Left hindlimb (tissue), 1 donor: Measurements from ENCODE around the gene CHDH.

Source experiments
- DNase-seq: peaks from one replicate; pipeline ENCODE4 v3.0.0-alpha.2; 2018

CHDH gene

DNA sequence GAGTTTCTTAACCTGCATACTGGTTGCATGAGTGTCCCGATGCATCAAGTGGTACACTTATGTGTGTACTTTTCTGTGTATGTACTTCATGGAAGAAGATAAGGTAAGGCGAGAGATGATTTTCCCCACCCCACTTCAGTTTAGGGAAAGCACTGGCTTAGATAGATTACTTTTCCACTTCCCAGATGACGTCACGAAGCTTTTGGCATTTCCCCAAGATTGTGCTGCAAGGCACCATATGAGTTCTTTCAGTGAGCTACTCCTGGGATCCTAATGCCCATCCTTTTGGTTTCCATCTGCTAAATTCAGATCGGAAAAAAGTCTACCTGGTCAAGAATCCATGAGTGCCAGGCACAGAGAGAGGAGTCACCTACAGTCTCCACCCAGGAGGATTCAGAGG is 4.7 kb upstream of the CHDH start:
- no peak for DNase-seq

DNA sequence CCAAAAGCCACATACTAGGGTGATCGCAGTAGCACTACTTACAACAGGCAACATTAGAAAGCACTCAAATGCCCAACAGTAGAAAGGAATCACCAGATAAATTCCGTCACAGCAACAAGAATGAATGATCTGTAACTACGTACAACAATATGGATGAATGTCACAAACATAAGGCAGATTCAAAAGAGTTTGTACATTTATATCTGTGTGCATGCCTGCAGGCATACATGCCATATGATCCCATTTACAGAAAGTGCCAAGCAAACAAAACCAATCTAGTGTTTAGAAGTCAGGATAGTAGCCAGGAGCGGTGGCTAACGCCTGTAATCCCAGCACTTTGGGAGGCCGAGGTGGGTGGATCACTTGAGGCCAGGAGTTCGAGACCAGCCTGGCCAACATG is 3.7 kb upstream of the CHDH start:
- no peak for DNase-seq

DNA sequence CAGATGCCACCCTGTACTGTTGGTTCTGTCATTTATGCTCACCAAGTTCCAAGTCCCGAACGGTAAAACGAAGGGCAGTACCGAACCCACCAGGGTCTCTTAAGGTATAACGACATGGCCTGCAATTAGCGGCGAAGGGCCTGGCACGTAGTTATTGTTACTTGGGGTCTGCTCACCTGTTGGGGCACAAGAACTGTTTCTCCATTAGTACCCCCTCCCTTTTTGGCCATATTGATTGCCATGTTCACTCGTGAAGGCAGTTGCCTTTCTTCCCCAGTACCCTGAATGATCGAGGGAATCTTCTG is 584 bp upstream of the CHDH start:
- DNase-seq = no peak

DNA sequence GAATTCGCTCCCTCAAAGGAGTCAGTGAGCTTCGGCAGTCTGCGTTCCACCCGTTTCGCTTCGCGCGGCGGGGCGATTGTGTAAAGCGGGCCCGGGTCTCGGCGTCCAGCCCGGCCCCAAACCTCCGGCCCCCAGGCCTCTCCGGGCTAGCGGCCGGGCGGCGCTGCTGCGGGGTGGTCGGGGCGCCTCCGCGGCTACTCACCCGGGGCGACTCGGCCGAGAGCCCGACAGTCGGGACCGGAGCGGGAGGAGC is 412 bp downstream of the CHDH start:
- no peak for DNase-seq

DNA sequence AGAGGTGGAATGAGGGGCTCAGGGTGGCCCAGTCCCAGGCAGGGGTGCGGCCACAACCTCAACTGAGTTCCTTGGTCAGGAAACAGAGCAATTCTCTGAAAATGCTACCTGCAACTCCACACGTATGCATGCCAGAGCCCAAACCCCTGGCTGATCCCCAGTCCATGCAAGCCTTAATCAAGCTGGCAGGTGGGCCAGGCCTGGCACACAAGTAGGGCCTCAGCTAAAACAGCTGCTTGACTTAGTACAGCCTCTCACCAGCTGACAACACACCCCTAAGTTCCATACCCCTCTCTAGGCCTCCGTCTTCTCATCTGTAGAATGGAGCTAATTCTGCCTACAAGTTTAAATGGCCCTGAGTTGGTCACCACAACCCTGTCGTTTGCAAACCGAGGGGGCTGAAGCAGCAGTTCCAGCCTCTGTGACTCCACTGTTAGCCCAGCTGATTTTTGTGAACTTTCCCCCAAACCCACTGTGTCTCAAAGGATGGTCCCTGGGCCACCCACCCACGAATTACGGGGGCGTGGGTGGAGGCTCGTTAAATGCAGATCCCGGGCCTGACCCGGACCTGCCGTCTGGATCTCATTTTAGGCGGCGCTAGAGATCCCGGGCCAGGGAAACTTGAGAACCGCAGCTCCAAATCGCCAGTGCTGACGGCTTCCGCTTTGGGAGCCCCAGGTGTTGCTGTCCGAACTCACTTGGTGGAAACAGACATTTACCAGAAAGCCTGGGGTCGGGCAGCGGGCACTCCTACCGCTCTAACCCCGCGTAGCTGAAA is 927 bp downstream of the CHDH start:
- DNase-seq = peak; percentile 74

DNA sequence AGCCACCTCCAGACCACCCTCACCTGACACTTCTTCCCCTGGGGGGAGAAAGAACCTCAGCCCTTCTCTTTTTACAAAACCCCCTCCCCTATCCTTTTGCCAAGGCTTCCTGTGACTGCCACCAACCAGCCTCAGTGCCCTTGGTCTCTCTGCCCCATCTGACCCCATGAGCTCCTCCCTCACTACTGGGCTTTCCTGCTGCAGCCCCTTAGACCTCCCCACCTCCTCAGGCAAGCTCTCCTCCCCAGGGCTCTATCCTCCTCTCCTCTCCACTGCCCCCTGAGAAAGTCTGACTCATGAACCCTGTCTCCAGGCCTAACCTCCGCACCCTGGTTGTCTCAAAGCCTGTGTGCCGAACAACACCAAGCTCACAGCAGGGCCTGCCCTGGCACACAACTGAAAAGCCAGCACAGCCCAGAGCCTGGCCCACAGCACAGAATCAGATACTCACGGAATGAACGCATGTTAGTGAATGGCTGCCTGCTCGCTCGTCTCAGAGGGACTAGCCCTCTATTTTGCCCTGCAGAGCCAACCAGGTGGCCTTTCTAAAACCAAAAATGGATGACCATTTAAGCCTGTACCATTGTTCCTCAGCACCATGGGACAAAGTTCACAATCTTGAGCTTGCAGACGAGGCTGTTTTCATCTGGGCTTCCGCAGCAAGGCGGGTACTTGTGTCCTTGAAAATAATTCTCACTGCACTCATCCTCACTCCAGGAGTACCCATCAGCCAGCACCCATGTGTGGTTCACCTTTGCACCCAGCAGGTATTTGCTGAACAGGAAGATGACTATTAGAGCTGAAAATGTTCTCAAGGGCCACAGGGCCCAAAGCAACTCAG is 1.7 kb downstream of the CHDH start:
- DNase-seq = no peak

DNA sequence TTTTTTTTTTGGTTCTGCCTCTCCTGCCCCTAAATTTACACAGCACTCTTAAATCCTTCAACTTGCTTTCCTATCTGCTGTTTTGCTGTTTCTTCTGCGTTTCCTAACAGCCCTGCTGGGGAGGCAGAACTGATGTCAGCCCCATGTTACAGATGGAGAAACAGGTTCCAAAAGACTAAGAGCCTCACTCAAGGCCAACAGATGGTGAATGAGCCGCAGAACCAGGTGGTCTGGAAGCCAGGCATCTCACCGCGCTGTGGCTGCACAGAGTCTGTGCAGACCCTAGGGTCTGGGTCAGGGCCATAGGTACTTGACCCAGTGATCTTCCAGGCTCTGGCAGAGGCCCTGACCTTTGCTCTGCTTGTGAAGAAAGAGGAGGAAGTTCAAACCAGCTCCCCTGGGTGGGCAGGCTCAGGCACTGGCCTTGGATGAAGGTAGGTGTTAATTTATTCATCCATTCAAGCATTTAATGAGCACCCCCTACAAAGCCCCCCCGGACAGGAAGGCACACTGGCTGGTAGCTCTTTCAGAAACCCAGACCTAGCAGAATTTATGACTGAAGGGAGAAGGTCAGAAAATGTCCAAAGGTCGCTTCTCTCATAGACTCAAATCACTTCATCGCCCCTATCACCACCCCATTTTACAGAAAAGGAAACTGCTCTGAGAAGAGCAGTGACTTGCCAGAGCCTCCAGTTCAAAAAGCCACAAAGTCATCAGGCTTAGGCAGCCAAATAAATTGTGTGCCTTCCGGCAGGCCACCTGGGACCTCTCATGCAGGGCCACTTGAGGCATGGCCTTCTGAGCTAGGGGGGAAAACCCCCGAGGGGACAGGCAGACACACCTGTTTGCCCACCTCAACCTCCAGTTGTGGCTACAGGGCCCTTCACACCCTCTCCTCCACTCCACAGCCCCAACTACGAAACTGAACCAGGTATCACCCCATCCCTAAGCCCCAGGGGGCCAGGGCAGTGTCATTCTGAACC is 2.7 kb downstream of the CHDH start:
- DNase-seq = no peak

DNA sequence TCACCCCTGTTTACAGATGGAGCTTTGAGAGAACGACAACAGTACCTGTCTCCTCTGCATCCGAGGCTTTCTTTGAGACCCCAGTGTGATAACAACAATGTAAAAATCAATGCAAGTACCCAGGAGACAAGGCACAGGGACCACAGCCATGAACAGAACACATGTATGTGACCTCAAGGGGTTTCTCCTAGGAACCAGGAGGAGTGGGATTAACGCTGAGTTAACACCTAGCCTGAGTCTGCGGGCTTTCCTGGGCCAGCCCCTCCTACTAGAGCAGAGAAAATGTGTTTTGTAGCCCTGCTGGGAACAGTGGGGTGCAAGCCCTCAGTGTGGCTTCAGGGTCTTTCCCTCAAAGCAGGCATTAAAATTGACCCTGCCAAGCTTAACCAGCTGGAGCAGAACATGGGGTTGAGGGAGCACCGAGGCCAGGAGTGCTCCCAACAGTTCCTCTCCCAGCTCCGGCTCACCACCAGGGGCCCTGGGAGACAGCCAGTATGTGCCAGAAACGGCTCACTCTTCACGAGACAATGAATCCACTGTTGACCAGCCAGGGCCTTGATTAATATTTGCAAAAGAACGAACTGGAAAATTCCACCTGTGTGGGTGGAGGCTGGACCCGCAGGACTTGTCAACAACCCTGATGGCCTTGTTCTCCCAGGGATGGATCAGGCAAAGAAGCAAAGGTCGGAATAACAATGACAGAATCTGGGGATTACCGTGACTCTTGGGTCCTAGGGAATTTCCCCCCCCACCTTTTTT is 3.6 kb downstream of the CHDH start:
- DNase-seq = peak; percentile 57

DNA sequence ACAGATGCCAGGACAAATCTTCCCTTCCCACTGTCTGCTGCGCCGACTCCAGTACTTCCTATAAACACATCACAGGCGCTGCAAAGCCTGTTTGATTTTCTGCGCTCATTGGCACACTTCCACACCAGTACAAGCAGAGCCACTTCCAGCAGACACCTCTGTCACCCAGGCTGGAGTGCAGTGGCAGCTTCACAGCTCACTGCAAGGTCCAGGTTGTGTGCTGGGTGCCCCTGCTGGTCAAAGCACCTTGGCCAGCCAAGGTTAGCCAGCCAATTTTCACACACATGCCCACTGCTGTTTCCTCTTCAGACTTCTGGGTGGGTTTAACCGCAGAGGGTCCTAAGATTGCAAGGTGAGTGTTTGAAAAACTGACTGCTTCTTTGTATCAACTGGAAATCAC is 4.9 kb downstream of the CHDH start:
- DNase-seq = no peak

DNA sequence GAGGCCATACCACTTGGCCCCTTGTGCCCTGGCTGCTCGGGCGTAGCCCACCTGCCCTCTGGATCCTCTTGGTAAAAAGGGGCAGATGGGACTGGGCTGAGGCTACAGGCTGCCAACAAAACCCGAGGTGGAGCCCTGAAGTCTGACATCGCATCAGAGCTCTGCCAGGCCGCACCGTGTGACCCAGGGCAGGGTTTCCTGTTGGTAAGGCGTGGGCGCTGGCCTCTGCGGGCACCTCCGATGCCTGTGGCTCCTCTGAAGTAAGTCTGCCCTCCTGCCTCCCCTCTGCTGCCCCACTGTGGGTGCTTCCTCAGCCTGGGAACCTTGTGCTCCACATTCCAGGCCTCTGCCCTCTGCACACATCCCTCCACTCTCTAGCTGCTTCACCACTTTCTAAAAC is 8.9 kb downstream of the CHDH start:
- DNase-seq = no peak

DNA sequence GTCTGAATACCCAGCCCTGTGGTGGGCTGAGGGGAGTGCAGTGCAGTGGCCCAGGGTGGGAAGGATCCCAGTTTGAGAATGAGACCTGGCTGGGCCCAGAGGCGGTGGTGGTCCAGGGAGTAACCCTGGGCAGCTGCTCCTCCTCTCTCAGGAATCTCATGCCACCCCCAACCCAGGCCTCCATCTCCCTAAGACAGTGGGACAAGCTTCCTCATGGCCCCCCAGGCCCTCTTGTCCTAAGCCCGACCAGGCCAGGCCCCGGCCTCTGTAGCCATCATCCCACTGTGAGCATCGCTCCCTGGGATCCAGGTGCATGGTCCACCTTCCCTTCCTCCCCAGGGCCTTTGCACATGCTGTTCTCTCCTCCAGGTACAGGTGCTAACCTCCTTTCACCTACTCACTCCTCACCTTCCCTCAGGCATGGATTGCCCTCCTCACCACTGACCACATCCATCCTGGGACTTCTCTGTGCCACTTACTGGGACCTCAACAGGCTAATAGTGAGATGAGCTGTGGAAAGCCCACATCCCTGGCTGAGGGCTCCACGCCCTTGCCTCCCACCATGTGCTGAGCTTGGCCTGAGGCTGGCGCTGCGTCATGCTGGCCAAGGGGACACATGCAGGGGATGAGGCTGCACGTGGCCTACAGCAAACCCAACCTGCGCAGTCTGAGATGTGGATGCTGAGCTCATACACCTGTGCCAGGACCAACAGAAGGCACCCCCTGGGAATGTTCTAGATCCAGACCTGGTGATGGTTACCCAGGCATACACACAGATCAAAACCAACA is 9.9 kb downstream of the CHDH start:
- DNase-seq = no peak

DNA sequence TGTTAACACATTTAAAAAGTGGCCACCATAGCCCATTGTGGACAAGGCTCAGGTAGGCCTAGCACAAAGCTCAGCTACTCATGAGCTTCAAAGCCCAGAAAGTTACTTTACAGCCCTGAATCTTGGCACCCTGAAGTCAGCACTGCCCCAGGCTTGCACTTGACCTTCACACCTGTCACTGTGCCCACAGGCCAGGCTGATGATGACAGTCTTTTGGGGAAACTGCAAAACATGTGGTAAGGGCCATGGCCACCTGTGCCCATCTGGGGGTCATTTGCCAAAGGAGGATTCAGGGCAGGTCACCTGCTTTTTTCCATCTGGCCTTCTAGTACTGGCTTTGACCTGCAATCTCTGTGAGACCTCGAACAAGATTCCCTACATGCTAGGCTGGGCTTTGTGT is 11.0 kb downstream of the CHDH start:
- no peak for DNase-seq

DNA sequence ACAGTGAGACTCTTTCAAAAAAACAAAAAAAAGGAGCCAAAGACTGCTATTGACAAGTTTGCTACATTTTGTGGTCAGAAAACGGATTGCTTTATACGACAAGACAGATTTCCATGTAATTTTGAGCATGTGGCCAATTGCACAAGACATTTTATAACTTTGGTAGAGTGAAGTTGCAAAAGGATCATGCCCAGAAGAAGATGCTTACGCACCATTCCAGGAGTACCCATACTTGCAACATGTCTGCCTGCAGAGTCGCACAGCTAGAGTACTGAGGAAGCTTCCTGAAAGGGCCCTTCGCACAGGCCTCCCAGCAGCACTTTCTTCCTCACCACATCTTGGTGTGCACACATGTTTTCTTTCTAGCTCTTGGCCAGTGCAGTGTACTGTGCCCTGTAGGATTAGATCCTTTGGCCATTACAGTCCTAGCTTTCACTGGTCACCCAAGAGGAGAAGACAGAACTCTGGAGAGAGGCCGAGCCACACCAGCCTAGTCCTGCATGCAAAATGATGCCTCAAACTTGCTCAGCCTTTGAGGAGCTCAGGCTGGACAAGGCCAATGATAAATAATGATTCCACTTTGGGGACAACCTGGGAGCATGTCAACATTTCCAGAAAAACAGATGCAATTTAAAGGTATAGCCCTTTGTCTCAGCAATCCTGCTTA is 11.7 kb downstream of the CHDH start:
- DNase-seq = no peak

DNA sequence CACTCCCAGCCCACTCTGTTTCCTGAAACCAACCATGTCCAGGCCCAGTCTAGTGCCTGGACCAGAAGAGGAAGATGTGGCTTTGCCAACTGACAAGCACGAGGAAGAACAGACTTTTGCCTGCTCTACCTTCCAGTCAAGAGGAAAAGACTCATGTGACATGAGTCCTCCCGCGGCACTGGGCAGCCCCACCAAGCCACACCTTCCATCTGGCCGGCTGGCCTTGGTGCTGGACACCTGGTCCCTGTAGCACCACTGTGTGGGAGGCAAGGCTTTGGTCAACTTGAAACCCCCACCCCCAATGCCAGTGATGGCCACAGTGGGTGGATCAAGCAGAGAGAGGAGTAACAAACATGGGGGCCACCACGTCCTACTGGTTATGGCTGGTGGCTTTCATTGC is 12.5 kb downstream of the CHDH start:
- no peak for DNase-seq

DNA sequence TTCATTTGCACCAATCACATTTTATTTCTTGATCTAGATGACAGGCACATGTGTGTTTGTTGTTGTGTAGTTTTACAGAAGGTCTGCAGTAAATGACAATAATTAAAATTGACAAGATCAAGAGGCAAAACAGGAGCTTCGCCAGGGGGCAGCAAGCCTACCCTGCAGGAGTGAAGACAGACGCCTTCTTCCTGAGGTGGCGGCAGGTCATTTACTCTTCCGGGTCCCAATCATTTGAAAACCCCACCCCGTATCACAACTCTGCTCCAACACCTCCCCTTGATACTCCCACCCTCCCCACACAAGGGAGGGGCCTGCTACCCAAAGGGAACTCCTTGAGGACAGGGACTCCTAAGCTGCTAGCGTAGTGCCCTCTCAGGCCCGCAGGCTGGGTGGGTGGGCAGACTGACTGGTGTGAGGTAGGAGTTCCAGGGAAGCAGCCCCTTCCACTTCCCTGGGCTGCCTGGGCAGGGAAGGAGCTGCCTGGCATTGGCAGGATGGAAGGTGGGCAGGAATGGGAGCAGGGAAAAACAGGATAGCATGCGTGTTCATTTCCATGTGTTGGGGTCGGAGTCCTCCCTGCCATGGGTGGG is 13.1 kb downstream of the CHDH start:
- no peak for DNase-seq

DNA sequence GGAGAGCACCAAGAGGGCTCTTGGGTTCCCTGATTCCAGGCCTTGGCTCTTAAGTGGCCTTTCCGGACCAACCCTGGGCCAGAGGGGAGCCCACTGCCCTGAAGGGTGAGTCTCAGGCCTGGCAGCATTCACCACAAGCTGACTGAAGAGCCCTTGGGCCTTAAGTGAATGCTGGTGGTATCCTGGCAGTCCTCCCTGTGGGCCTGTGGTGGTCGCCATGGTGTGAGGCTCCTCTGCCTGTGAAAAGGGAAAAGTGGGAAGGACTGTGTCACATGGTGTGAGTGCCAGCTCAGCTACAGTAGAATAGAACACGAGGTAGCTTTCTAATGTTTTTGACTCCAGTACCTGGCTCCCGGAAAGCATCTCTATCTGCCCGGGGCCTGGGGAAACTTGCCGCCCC is 15.3 kb downstream of the CHDH start:
- no peak for DNase-seq

DNA sequence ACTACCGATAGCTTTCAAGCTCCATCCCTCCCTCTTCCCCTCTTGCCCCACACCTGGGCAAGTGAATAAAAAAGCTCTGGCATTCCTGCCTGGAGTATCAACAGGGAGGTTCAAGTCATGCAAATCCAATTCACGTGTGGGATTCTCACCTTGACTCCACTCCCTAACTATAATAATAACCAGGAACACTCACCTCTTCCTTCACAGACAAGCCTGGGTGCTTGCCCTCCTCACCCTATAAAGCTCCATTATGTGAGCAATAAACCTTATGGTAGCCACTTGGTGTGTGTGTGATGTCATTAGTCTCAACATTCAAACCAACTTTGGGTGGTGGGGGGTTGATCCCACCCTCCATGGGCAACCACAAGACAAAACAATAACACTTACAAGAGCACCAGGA is 16.6 kb downstream of the CHDH start:
- DNase-seq = no peak

DNA sequence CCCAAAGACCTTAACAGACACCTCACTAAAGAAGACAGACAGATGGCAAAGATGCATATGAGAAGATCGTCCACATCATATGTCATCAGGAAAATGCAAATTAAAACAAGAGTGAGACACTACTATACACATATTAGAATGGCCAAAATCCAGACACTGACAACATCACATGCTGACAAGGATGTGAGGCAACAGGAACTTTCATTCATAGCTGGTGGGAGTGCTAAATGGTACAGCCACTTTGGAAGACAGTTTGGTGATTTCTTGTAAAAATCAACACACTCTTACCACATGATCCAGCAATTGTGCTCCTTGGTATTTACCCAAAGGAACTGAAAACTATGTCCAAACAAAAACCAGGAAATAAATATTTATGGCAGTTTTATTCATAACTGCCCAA is 17.6 kb downstream of the CHDH start:
- DNase-seq = no peak

DNA sequence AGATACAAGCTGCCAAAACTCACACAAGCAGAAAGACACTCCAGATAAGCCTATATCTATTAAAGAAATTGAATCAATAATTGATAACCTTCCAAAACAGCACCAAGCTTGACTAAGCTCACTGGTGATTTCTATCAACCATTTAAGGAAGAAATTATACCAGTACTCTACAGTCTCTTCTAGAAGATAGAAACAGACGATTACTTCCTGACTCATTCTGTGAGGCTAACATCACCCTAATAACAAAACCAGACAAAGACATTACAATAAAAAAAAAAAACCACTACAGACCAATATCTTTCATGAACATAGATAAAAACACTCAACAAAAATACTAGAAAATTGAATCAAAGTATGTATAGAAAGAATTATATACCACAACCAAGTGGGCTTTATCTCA is 20.2 kb downstream of the CHDH start:
- DNase-seq = no peak

DNA sequence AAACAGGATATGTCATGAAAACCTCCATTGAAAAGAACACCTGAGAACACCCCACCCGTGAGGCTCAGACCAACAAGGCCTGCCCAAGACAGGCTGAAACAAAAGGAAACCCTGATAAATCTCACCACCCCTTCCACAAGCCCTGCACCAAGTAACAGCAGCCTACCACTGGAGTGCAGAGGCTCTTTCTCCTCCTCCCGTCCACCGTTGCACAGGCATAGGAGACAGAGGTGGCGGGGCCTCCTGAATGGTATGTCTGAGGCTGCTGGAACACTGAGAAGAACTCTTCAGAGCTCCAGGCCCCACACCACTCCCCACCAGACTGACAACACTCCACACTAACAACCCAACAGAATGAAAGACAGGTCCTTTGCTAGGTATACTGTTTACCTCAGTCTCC is 21.4 kb downstream of the CHDH start:
- no peak for DNase-seq
